SK-MEL-5 (cell line): Measurements from ENCODE around the gene CXCL6. TPM values are rescaled to one million over a fixed set of nuclear protein-coding genes. Genes with fewer than 3 reads are reported as not detected.

Source experiments
- DNase-seq: peaks from one replicate; pipeline ENCODE4 v3.0.0-alpha.2; 2016; ENCODE audit warnings: low read depth, low spot score
- in situ Hi-C: cut with HindIII; loops from 2 replicates; pipeline ENCODE4 v1.10.0; 2016; ENCODE audit warnings: low sequenced_read_pairs, high pct_unique_total_duplicates, low pct_unique_long_range_greater_than_20kb
- total RNA-seq: library from RNA; depleted of rRNA; stranded (reverse); fragments of >200 nt; shearing (Covaris generic); gene quantifications from 2 replicates; pipeline ENCODE4 v1.2.3, GENCODE V29; 2014

Gene CXCL6
- total RNA-seq, 1 experiment from 2014 or later = not detected

DNA sequence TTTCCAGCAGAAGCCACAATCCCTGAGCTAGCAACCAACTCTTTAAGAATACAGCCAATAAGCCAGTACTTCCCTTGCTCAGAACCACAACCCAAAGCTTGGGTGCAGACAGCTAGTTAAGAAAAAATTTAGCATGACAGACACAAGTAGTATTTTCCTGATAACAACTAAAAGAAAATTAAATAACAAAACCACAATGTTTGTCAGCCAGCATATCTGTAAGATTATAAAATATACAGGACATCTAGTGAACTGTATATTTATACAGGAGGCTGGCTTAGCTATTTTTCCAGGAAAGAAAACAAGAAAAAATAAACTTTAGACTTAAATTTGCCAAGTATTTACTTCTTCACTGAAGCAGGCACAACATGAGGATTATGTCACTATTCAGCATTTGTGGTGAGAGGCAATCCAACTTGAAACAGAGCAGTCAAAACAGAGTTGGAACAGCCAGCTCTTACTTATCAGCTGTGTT lies 23.2 kb downstream of the CXCL6 start:
- no peak for DNase-seq

DNA sequence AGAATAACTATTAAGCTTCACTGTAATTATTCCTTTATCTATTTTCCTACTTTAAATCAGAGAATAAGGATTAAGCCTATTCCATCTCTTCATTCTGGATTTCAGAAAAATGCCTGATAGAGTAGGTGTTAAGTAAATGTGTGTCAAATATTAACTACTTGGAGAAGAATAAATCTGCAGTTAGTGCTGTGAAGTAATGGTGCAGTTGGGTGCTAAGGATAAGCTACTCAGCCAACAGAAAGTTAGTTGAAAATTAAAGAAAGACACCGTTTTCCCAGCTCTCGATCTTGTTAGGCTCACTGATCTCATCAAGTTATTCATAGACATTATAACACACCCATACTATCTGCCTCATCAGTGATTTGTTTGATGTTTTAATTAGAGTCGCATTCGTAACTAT lies 23.7 kb downstream of the CXCL6 start:
- in situ Hi-C loops = no loop called here

More for the DNA sequence above, 23.2 kb downstream of the CXCL6 start:
- in situ Hi-C loops = no loop called here

DNA sequence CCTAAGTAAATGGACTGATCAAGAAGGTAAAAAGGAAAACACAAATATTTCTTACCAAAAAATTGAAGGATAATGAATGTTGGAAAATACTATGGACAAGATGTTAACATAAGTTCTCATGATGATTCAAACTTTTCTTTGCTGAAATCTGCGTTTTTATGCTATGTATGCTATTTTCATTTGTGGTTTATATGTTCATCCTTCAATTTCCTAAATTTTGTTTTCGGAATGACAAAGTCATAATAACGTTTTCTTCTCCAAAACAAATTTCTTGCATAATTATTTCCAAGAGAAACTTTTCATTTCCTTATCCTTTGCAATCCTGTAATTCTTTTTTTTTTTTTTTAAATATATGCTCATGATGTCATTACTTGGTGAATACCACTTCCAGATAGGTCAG lies 24.4 kb downstream of the CXCL6 start:
- in situ Hi-C loops = no loop called here

More for the DNA sequence above, 23.7 kb downstream of the CXCL6 start:
- no peak for DNase-seq

DNA sequence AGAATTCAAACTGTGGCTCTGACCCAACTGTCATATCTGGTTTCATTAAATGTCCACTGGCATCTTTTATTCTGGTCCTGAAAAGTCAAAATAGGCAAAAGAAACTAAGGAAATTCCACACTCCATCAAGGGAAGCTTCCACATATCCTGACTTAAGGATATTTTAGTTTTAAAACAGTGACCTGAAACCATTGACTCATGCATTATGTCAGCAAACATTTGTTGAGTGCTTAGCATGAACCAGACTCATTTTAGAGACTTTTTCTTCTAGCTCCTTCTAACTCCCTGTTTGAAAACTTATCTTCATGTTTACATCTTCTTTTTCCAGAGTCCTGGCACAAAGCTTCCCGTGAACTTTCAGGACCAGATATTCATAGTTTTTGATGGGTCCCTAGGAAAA lies 25.8 kb downstream of the CXCL6 start:
- no peak for DNase-seq
- in situ Hi-C loops = no loop called here

More for the DNA sequence above, 24.4 kb downstream of the CXCL6 start:
- no peak for DNase-seq

GRCh38 chr4:73864365-73864764 lies 27.9 kb downstream of the CXCL6 start:
- in situ Hi-C loops = no loop called here
- peak; percentile 59 for DNase-seq

GRCh38 chr4:73864961-73865360 lies 28.5 kb downstream of the CXCL6 start:
- in situ Hi-C loops = no loop called here
- DNase-seq = no peak

DNA sequence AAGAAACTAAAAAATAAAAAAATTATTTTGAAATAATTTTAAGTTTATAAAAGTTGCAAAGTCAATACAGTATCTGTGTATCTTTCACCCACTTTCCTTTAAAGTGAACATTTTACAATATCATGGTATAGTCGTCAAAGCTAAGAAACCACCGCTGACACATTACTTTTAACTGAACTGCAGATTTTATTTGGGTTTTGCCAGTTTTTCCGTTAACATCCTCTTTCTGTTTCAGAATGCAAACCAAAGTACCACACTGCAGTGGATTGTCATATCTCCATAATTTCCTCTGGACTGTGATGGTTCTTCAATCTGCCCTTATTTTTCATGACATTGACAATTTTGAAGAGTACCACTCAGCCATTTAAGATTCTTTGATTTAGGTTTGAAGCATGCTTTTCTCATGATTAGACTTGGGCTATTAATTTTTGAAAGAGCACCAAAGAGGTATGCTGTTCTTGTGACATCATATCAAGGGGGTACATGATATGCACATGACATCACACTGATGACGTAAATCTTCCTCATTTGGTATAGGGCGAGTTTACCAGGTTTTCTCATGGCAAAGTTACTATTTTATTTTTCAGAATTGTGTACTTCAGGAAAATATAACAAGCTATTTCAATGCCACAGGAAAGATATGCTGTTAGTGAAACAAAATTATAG lies 29.1 kb downstream of the CXCL6 start:
- in situ Hi-C loops = no loop called here
- DNase-seq = no peak

DNA sequence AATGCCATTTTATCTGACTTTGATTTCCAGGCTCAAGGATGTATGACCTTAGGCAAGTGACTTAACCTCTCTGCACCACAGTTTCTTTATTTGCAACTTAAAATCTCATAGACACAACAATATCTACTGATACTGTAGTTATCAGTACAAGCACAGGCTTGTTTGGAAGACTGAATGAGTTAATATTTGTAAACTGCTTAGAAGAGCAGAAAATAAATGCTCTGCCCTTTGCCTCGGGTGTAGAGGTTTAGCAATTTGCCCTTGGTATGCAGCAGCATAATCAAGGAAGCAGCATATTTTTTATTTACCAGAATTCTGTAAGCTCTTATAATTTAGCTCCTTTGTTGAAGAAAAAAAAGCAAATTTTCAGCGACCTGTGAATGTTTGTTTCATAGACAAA lies 29.8 kb downstream of the CXCL6 start:
- in situ Hi-C loops = no loop called here
- DNase-seq = no peak

DNA sequence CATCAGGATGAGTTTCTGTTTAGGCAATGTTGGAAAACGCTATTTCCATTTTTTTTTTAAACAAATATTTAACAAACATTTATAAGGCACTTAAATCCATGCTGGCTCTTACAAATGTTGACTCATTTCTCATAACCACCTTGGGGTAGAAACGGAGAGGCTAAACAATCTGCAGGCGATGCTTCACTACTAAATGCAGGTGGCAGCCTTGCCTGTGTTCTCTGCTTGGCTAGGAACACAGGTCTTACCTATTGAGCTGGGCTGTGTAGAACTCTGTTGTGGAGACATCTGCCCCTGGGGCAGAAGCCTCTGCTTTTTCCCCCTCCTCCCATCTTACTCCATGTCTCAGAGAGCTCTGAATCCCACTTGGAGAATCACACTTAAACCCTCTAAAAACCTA lies 31.3 kb downstream of the CXCL6 start:
- in situ Hi-C loops = no loop called here
- peak; percentile 46 for DNase-seq

DNA sequence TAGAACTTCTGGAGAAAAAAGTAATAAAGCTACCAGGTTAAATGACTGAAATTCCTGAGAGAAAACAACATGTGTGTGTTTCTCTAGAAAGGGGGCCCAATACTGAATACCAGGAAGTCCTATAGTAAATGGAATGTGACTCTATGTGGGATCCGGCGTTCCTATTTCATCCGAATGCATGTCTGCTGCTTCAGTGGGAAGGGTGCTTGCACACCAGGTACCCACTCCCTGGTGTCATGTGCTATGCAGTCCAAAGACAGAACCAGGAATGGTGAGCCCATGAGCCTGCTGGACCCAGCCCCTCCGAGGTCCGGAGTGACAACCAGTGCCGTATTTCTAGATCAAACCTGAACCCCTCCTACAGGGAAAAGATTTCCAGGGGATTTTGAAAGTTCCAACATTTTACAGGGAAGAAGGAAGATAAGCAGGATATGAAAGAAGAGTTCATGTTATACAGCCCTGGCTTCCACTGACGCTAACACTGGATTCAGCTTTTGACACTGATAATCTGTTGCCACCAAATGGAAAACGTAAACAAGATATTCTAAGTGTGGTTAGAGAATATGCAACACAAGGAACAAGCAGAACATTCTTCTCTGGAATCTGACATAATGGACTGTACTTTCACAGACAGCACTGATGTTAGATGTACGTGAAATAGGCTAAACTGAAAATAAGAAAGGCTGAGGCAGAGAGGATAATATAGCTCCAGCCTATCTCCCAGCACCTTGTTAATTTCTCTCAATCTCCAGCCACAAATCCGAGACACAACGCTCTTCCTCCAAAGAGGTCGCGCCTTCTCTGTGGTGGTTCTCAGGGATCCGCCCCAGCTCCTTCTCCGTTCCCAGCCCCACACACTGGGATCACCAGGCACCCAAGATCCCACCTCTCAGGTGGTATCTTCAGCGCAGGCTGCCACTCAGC lies 32.0 kb downstream of the CXCL6 start:
- DNase-seq = peak; percentile 67
- in situ Hi-C loops = no loop called here

- peak; percentile 75 for DNase-seq
- in situ Hi-C loops = no loop called here
These were observed 32.9 kb downstream of the CXCL6 start, which contains the start of gene CXCL1 for GRCh38 chr4:73869130-73870055. TSS of gene CXCL1 (plus strand) at chr4:73869393. CDS start at chr4:73869471, 78 bp downstream.

DNA sequence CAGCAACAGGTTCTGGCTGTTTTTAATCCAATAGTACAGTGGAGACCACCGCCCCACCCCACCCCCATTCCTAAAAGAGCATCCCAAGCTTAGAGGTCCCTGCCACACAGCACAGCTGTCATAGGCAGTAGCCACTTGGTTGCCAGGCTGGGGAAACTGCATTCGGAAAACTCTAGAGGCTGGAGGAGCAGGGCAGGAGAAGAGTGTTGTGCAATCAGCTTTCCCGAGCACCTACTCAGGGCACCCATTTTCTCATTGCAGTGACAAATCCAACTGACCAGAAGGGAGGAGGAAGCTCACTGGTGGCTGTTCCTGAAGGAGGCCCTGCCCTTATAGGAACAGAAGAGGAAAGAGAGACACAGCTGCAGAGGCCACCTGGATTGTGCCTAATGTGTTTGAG lies 33.8 kb downstream of the CXCL6 start:
- in situ Hi-C loops = no loop called here
- DNase-seq = peak; percentile 70

DNA sequence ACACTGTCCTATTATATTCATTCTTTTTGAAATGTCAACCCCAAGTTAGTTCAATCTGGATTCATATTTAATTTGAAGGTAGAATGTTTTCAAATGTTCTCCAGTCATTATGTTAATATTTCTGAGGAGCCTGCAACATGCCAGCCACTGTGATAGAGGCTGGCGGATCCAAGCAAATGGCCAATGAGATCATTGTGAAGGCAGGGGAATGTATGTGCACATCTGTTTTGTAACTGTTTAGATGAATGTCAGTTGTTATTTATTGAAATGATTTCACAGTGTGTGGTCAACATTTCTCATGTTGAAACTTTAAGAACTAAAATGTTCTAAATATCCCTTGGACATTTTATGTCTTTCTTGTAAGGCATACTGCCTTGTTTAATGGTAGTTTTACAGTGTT lies 34.3 kb downstream of the CXCL6 start:
- in situ Hi-C loops = no loop called here
- peak; percentile 46 for DNase-seq

DNA sequence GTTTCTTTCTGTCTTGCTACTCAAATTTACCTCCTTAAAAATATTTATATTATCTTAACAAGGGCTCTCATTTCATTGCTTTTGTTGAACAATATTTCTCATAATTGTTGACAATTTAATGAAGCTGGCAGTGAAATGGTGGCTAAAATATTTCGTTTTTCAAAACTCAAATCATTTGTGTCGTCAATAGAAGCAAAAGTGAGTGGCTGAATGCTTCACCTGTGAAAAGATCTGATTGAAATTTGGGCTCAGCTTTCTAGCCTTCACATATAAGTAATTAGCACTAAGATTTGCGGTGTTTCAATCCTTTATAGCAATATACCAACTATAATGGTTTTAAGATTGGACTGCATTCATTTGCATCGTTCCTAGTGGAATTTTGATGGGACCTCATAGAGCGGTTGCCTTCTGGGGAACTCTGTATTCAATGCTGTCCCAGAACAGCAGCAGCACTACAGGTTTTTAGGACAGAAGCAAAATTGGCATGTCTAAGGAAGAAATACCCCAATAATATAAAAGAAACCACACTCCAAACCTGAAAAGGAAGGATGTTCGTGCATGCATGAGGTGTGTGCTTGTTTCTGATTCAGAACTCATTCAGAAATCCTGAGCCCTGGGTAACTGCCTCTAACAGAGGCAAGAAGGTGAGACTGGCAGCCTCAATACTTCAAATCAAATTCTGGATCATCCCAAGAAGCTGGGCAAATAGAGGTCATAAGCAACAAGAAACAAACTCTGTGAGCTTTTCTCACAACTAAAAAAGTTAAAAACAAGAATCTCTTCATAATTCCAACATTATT lies 35.2 kb downstream of the CXCL6 start:
- in situ Hi-C loops = no loop called here
- peak; percentile 13 for DNase-seq

- peak; percentile 65 for DNase-seq
- in situ Hi-C loops = no loop called here
These were observed 36.0 kb downstream of the CXCL6 start for GRCh38 chr4:73872316-73873108.

- no peak for DNase-seq
- in situ Hi-C loops = no loop called here
These were observed 37.9 kb downstream of the CXCL6 start for GRCh38 chr4:73874386-73874785.
